ENCODE results near the gene CCL27. TPM values are rescaled to one million over a fixed set of nuclear protein-coding genes. Genes with fewer than 3 reads are reported as not detected.

Gene CCL27
- total RNA-seq, 2 donors from 2014 or later = not detected

DNA sequence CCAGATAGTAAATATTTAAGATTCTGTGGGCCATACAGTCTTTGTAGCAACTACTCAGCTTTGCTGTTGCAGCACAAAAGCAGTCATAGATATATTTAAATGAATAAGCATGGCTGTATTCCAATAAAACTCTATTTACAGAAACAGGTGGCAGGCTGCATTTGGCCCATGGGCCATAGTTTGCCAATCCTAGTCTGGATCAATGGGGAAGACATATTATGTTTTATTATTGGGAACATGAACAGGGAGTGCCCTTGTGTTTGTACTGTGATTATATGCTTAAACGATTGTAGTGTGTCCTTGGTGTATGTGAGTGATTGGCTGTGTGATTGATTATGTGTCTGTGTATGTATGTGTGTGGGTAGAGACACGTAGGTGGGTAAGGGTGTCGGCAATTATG is 12.0 kb upstream of the CCL27 start:
- ATAC-seq = no peak
- no peak for TF ChIP-seq POLR2A (IDR thresholded peaks at IDR 0.05)
- TF ChIP-seq CTCF (IDR thresholded peaks at IDR 0.05) = no peak

DNA sequence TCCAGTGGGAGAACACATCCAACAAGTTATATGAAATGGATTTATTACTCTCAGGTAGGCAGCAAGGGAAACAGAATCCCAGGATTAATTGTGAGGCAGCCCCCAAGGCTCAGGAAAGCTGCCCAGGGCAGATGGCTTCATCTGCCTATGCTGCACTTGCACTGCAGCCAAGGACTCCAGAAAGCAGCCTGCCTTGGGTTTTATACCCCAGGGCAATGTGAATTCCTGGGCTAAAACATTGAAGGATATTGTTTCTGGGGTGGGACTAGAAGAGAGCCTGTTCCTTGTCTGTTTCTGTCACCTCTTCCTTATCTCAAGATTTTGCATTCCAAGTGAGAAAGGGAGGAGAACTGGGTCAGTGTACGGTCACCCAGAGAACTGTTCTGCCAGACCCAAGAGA is 8.8 kb upstream of the CCL27 start:
- ATAC-seq = no peak
- Histone ChIP-seq H3K4me1 (peaks cover 5% of the 10 kb centered on the region), H3K4me3 (no peak overlapping the region), H3K27me3 (no peaks in the 10 kb centered on the region), H3K27ac (no peak overlapping the region), H3K9me3 (no peaks in the 10 kb centered on the region), H3K36me3 (replicated peaks in 1 of 2; ENCODE audit: insufficient read depth in 1 of 2, low read depth in 2 of 2) (no peaks in the 10 kb centered on the region)
- WGBS, 2 donors = 85 to 89% methylated on average over 1 of the region's 1 CpG
- intact Hi-C loops (cut with DNase I) = no loop called here
- DNase-seq = no peak
- TF ChIP-seq POLR2A (IDR thresholded peaks at IDR 0.05) = no peak
- TF ChIP-seq CTCF (IDR thresholded peaks at IDR 0.05) = no peak

More for the DNA sequence above, 12.0 kb upstream of the CCL27 start:
- no peaks in the 10 kb centered on the region for H3K36me3 ChIP-seq (replicated peaks in 1 of 2; ENCODE audit: insufficient read depth in 1 of 2, low read depth in 2 of 2)
- H3K27me3 ChIP-seq = no peaks in the 10 kb centered on the region
- WGBS, 2 donors = 46 to 47% methylated on average over 3 of the region's 3 CpGs
- H3K4me1 ChIP-seq = no peaks in the 10 kb centered on the region
- no peak overlapping the region for H3K27ac ChIP-seq
- intact Hi-C loops (cut with DNase I) = no loop called here
- no peaks in the 10 kb centered on the region for H3K9me3 ChIP-seq
- no peak for DNase-seq
- H3K4me3 ChIP-seq = no peak overlapping the region

GRCh38 chr9:34669809-34670562 is 7.5 kb upstream of the CCL27 start:
- Histone ChIP-seq H3K4me3 (no peak overlapping the region), H3K36me3 (replicated peaks in 1 of 2; ENCODE audit: insufficient read depth in 1 of 2, low read depth in 2 of 2) (no peaks in the 10 kb centered on the region), H3K9me3 (no peaks in the 10 kb centered on the region), H3K4me1 (peaks cover 8% of the 10 kb centered on the region), H3K27me3 (no peaks in the 10 kb centered on the region), H3K27ac (no peak overlapping the region)
- DNase-seq = no peak
- TF ChIP-seq CTCF (IDR thresholded peaks at IDR 0.05) (no peak), POLR2A (IDR thresholded peaks at IDR 0.05) (no peak)
- 86 to 93% methylated on average over 5 of the region's 5 CpGs for WGBS, 2 donors
- intact Hi-C loops (cut with DNase I) = no loop called here
- no peak for ATAC-seq

DNA sequence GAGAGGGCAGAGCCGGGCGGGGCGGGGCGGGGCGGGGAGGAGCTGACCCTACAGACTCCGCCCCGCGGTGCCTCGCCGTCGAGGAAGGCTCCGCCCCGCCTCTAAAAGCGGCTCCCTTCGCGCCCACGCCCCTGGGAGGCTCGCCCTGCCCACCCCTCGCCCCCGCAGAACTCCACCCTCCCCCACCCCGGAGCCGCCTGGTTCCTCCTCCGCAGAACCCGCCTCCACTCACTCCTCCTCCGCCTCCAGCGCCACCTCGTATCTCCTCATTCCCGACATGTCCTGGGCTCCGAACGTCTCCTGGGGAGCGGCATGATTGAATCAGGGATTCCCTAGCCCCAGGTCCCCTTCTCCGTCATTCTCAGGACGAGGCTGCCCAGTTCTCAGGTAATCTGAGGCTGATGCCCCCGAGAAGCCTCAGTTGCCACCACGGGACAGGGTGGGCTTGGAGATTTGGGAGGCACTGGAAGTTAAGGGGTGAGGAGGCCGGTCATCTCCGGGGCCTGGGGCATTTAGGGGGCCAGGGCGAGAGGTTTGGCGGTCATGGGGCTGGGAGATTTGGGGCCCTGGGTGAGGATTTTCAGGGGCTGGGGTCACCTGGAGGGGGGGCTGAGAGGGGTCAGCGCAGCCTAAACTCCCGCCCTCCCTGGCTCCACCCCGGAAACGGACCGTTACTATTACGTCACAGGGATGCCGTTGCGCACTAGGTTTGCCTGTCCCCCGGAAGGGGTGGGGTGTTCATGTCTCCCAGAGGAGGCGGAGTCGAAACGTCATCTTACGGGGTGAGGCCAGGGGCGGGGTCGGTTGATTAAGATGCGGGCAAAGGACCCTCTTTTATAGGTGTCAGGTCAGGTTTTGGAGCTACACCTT is 3.2 kb upstream of the CCL27 start:
- peak; percentile 59 to 95 (median 94) for TF ChIP-seq POLR2A (IDR thresholded peaks at IDR 0.05)
- TF ChIP-seq CTCF (IDR thresholded peaks at IDR 0.05) = no peak
- Histone ChIP-seq H3K4me3 (peak overlapping the region; percentile 24 to 78), H3K36me3 (replicated peaks in 1 of 2; ENCODE audit: insufficient read depth in 1 of 2, low read depth in 2 of 2) (no peaks in the 10 kb centered on the region), H3K4me1 (peaks cover 15% of the 10 kb centered on the region), H3K27me3 (no peaks in the 10 kb centered on the region), H3K27ac (peak overlapping the region; percentile 92 to 98 (median 96)), H3K9me3 (no peaks in the 10 kb centered on the region)
- intact Hi-C loops (cut with DNase I) = no loop called here
- ATAC-seq = peak; percentile 88
- WGBS, 2 donors = 1 to 3% methylated on average over 26 to 40 of the region's 55 CpGs
- DNase-seq = peak; percentile 93 to 95 (median 94)
